SK-N-SH (cell line): ENCODE data around the gene AADACL4. TPM values are rescaled to one million over a fixed set of nuclear protein-coding genes. Genes with fewer than 3 reads are reported as not detected.

Source experiments
- FOSL2 ChIP-seq: IDR thresholded peaks from 2 replicates; pipeline ENCODE4 v1.4.0; 2012; ENCODE audit warnings: low read depth, mild to moderate bottlenecking, moderate library complexity, borderline replicate concordance
- FOXJ3 ChIP-seq: sonication (generic); formaldehyde crosslinking; IDR thresholded peaks from 2 replicates; pipeline ENCODE4 v1.5.1; 2020; ENCODE audit warnings: mild to moderate bottlenecking, missing genetic modification reagents
- GATA2 ChIP-seq: sonication (generic); formaldehyde crosslinking; IDR thresholded peaks from 2 replicates; pipeline ENCODE4 v1.5.0; 2020; ENCODE audit warnings: mild to moderate bottlenecking, missing genetic modification reagents
- NFIC ChIP-seq: IDR thresholded peaks from 2 replicates; pipeline ENCODE4 v1.4.0; 2012; ENCODE audit warnings: borderline replicate concordance
- POLR2AphosphoS5 ChIP-seq: IDR thresholded peaks from 2 replicates; pipeline ENCODE4 v1.6.1; 2012; ENCODE audit warnings: low read depth, low read length
- RCOR1 ChIP-seq: fragments of 150-350 bp; IDR thresholded peaks from 2 replicates; pipeline ENCODE4 v1.6.1; 2017; ENCODE audit warnings: antibody characterized with exemption, low read length
- TCF12 ChIP-seq: IDR thresholded peaks from 2 replicates; pipeline ENCODE4 v1.4.0; 2012
- YY1 ChIP-seq: IDR thresholded peaks from 2 replicates; pipeline ENCODE4 v1.4.0; 2012; ENCODE audit warnings: low read depth, mild to moderate bottlenecking
- polyA plus RNA-seq, 3 experiments: library from polyadenylated mRNA; depleted of rRNA; stranded (reverse); fragments of >200 nt; gene quantifications; 2 replicates each; pipeline ENCODE4 v1.2.3, GENCODE V29; 2012
- TF ChIP-seq, protein P1 (sequence below): fragments of 200-600 bp; sonication (generic); IDR thresholded peaks from 2 replicates; pipeline ENCODE4 v1.6.1; 2017; ENCODE audit warnings: antibody characterized with exemption, mild to moderate bottlenecking, moderate library complexity
- TF ChIP-seq, protein P2 (sequence below): IDR thresholded peaks from 2 replicates; pipeline ENCODE4 v1.6.1; 2012; ENCODE audit warnings: mild to moderate bottlenecking, low read depth, low read length, moderate library complexity
- TF ChIP-seq, protein P3 (sequence below): fragments of 150-350 bp; IDR thresholded peaks from 2 replicates; pipeline ENCODE4 v1.6.1; 2016; ENCODE audit warnings: mild to moderate bottlenecking, low read depth, low read length
- TF ChIP-seq, protein P4 (sequence below): IDR thresholded peaks from 2 replicates; pipeline ENCODE4 v1.4.0; 2012; ENCODE audit warnings: low read depth, borderline replicate concordance

Gene AADACL4
- polyA plus RNA-seq, 1 of the 3 experiments (the other 2 are of a cell fraction), result 0.59 TPM

DNA sequence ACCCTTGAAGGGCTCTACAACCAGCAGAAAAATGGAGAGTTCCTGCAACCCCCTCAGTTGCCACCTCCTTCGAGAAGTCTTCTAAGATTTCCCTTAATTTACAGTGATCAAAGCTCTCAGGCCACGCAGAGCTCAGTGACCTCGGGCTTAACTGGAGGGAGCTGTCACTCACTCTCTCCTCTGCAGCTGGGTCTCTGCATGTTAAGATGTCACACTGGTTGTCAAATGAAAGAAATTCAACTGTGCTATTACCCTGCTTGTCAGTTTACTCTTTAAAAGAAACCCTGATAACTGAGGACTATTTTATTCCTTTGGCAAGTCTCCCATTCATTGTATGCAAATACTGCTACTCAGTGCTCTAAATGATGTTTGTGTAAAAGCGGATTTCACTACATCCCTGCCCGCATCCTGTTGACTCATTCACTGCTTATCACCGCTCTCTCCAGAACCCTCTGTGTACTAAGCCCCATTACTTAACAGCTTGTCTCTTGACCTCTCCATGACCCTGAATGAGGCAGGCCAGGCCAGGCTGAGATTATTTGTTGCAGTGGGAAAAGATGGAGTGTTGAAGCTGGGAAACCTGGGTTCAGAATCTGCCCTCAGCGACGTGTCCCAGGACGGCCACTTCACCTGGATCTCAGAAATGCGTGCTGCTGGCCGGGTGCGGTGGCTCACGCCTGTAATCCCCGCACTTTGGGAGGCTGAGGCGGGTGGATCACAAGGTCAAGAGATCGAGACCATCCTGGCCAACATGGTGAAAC is 39.6 kb upstream of the AADACL4 start (continued):
- TF ChIP-seq, protein P1, sequence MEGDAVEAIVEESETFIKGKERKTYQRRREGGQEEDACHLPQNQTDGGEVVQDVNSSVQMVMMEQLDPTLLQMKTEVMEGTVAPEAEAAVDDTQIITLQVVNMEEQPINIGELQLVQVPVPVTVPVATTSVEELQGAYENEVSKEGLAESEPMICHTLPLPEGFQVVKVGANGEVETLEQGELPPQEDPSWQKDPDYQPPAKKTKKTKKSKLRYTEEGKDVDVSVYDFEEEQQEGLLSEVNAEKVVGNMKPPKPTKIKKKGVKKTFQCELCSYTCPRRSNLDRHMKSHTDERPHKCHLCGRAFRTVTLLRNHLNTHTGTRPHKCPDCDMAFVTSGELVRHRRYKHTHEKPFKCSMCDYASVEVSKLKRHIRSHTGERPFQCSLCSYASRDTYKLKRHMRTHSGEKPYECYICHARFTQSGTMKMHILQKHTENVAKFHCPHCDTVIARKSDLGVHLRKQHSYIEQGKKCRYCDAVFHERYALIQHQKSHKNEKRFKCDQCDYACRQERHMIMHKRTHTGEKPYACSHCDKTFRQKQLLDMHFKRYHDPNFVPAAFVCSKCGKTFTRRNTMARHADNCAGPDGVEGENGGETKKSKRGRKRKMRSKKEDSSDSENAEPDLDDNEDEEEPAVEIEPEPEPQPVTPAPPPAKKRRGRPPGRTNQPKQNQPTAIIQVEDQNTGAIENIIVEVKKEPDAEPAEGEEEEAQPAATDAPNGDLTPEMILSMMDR, result no peak
- 0 out of 2 replicates have a peak, but pooled peaks have one; percentile 31 for TF ChIP-seq YY1
- TF ChIP-seq, protein P2, sequence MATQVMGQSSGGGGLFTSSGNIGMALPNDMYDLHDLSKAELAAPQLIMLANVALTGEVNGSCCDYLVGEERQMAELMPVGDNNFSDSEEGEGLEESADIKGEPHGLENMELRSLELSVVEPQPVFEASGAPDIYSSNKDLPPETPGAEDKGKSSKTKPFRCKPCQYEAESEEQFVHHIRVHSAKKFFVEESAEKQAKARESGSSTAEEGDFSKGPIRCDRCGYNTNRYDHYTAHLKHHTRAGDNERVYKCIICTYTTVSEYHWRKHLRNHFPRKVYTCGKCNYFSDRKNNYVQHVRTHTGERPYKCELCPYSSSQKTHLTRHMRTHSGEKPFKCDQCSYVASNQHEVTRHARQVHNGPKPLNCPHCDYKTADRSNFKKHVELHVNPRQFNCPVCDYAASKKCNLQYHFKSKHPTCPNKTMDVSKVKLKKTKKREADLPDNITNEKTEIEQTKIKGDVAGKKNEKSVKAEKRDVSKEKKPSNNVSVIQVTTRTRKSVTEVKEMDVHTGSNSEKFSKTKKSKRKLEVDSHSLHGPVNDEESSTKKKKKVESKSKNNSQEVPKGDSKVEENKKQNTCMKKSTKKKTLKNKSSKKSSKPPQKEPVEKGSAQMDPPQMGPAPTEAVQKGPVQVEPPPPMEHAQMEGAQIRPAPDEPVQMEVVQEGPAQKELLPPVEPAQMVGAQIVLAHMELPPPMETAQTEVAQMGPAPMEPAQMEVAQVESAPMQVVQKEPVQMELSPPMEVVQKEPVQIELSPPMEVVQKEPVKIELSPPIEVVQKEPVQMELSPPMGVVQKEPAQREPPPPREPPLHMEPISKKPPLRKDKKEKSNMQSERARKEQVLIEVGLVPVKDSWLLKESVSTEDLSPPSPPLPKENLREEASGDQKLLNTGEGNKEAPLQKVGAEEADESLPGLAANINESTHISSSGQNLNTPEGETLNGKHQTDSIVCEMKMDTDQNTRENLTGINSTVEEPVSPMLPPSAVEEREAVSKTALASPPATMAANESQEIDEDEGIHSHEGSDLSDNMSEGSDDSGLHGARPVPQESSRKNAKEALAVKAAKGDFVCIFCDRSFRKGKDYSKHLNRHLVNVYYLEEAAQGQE, result peak; percentile 54; the same call in 1 of the 2 replicates
- TF ChIP-seq FOXJ3 (CRISPR knock-in tag), result no peak
- TF ChIP-seq, protein P3, sequence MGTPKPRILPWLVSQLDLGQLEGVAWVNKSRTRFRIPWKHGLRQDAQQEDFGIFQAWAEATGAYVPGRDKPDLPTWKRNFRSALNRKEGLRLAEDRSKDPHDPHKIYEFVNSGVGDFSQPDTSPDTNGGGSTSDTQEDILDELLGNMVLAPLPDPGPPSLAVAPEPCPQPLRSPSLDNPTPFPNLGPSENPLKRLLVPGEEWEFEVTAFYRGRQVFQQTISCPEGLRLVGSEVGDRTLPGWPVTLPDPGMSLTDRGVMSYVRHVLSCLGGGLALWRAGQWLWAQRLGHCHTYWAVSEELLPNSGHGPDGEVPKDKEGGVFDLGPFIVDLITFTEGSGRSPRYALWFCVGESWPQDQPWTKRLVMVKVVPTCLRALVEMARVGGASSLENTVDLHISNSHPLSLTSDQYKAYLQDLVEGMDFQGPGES, result no peak
- TF ChIP-seq FOSL2, result peak; percentile 93
- no peak for TF ChIP-seq GATA2 (CRISPR knock-in tag)
- TF ChIP-seq, protein P4, sequence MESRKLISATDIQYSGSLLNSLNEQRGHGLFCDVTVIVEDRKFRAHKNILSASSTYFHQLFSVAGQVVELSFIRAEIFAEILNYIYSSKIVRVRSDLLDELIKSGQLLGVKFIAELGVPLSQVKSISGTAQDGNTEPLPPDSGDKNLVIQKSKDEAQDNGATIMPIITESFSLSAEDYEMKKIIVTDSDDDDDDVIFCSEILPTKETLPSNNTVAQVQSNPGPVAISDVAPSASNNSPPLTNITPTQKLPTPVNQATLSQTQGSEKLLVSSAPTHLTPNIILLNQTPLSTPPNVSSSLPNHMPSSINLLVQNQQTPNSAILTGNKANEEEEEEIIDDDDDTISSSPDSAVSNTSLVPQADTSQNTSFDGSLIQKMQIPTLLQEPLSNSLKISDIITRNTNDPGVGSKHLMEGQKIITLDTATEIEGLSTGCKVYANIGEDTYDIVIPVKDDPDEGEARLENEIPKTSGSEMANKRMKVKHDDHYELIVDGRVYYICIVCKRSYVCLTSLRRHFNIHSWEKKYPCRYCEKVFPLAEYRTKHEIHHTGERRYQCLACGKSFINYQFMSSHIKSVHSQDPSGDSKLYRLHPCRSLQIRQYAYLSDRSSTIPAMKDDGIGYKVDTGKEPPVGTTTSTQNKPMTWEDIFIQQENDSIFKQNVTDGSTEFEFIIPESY, result peak; percentile 58; the same call in 1 of the 2 replicates
- TF ChIP-seq POLR2AphosphoS5, result peak; percentile 73; the same call in 1 of the 2 replicates
- peak; percentile 94 for TF ChIP-seq TCF12
- TF ChIP-seq NFIC, result peak; percentile 87
- no peak for TF ChIP-seq RCOR1
